ENCODE measurements around the gene SMTN.

DNA sequence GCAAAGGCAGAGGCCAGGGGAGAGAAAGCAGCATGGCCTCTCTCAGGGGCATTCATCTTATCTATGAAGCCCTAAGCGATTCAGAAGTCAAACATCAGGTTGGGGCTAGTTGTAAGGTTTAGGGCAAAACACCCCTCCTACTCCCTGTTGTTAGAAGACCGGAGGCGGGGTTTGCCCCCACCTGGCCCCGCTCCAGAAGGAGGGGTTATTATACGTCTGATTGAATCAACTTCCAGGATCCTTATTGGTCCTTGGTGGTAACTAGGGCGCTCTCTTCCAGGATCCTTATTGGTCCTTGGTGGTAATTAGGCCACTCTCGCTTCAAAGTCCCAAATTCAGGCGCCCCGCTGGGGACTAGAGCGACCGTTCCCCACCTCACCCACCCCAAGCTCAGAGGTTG lies 12.1 kb upstream of the SMTN start:
- TF ChIP-seq, protein P1, sequence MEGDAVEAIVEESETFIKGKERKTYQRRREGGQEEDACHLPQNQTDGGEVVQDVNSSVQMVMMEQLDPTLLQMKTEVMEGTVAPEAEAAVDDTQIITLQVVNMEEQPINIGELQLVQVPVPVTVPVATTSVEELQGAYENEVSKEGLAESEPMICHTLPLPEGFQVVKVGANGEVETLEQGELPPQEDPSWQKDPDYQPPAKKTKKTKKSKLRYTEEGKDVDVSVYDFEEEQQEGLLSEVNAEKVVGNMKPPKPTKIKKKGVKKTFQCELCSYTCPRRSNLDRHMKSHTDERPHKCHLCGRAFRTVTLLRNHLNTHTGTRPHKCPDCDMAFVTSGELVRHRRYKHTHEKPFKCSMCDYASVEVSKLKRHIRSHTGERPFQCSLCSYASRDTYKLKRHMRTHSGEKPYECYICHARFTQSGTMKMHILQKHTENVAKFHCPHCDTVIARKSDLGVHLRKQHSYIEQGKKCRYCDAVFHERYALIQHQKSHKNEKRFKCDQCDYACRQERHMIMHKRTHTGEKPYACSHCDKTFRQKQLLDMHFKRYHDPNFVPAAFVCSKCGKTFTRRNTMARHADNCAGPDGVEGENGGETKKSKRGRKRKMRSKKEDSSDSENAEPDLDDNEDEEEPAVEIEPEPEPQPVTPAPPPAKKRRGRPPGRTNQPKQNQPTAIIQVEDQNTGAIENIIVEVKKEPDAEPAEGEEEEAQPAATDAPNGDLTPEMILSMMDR (IDR thresholded peaks at IDR 0.05), result no peak
- no peak for TF ChIP-seq EP300 (IDR thresholded peaks at IDR 0.05)
- TF ChIP-seq POLR2AphosphoS5 (IDR thresholded peaks at IDR 0.05), result no peak

All from suprapubic skin (tissue), 4 donors.